OCI-LY1 (cell line): ENCODE data around the gene PDS5B.

Experiments
- H2AFZ ChIP-seq: fragments of 200-600 bp; sonication (generic), shearing (Covaris generic); 2 replicates; pipeline ENCODE4 v1.6.0; 2014; ENCODE audit warnings: antibody characterized with exemption, mild to moderate bottlenecking, low read length
- H3F3A ChIP-seq: fragments of 200-600 bp; sonication (generic), shearing (Covaris generic); 2 replicates; pipeline ENCODE4 v1.6.0; 2014; ENCODE audit warnings: mild to moderate bottlenecking, antibody characterized with exemption, low read length, moderate library complexity; ENCODE audit not compliant: insufficient read depth
- H3K27ac ChIP-seq: fragments of 200-600 bp; sonication (generic); 2 replicates; pipeline ENCODE4 v1.5.1; 2014; ENCODE audit warnings: low read length, mixed run types, mild to moderate bottlenecking, low read depth; ENCODE audit not compliant: poor library complexity, severe bottlenecking
- H3K27me3 ChIP-seq: fragments of 200-600 bp; sonication (generic); 2 replicates; pipeline ENCODE4 v1.6.0; 2014; ENCODE audit warnings: antibody characterized with exemption, mild to moderate bottlenecking, low read length, moderate library complexity; ENCODE audit not compliant: insufficient read depth
- H3K36me3 ChIP-seq: fragments of 200-600 bp; sonication (generic); 2 replicates; pipeline ENCODE4 v1.6.1; 2014; ENCODE audit warnings: mild to moderate bottlenecking, antibody characterized with exemption, low read length, moderate library complexity, mixed read lengths; ENCODE audit not compliant: insufficient read depth
- H3K4me1 ChIP-seq: fragments of 200-600 bp; sonication (generic); 2 replicates; pipeline ENCODE4 v1.5.1; 2014; ENCODE audit warnings: mild to moderate bottlenecking, low read length, moderate library complexity; ENCODE audit not compliant: insufficient read depth, severe bottlenecking
- H3K4me2 ChIP-seq: fragments of 200-600 bp; sonication (generic), shearing (Covaris generic); 2 replicates; pipeline ENCODE4 v1.6.1; 2014; ENCODE audit warnings: low read length
- H3K4me3 ChIP-seq: fragments of 200-600 bp; sonication (generic); 2 replicates; pipeline ENCODE4 v1.5.1; 2014; ENCODE audit warnings: low read length, low read depth, mild to moderate bottlenecking, mixed read lengths; ENCODE audit not compliant: poor library complexity, severe bottlenecking
- H3K79me2 ChIP-seq: fragments of 200-600 bp; shearing (Covaris generic); 2 replicates; pipeline ENCODE4 v1.6.1; 2016; ENCODE audit warnings: mixed run types, low read length, mixed read lengths; ENCODE audit not compliant: insufficient read depth
- H3K9ac ChIP-seq: fragments of 200-600 bp; sonication (generic), shearing (Covaris generic); 2 replicates; pipeline ENCODE4 v1.6.1; 2014; ENCODE audit warnings: mild to moderate bottlenecking, low read length, mixed read lengths
- H3K9me2 ChIP-seq: fragments of 200-600 bp; sonication (generic), shearing (Covaris generic); 2 replicates; pipeline ENCODE4 v1.6.1; 2014; ENCODE audit warnings: low read depth, mild to moderate bottlenecking, low read length, mixed read lengths
- H3K9me3 ChIP-seq: fragments of 200-600 bp; shearing (Covaris generic); 2 replicates; pipeline ENCODE4 v1.6.1; 2014; ENCODE audit warnings: low read length, mixed read lengths
- H4K20me1 ChIP-seq: fragments of 200-600 bp; sonication (generic), shearing (Covaris generic); 2 replicates; pipeline ENCODE4 v1.6.0; 2016; ENCODE audit warnings: mild to moderate bottlenecking, low read length; ENCODE audit not compliant: insufficient read depth
- EZH2 ChIP-seq: fragments of 200-600 bp; sonication (generic), shearing (Covaris generic); IDR thresholded peaks from 2 replicates; pipeline ENCODE4 v1.8.0; 2017; ENCODE audit warnings: borderline replicate concordance, mixed run types, mild to moderate bottlenecking, antibody characterized with exemption, low read length, moderate library complexity, mixed read lengths
- TF ChIP-seq, protein P1 (sequence below): fragments of 200-600 bp; sonication (generic), shearing (Covaris generic); IDR thresholded peaks from 2 replicates; pipeline ENCODE4 v1.5.1; 2017; ENCODE audit warnings: mild to moderate bottlenecking, antibody characterized with exemption, low read length, moderate library complexity, mixed read lengths

PDS5B gene

DNA sequence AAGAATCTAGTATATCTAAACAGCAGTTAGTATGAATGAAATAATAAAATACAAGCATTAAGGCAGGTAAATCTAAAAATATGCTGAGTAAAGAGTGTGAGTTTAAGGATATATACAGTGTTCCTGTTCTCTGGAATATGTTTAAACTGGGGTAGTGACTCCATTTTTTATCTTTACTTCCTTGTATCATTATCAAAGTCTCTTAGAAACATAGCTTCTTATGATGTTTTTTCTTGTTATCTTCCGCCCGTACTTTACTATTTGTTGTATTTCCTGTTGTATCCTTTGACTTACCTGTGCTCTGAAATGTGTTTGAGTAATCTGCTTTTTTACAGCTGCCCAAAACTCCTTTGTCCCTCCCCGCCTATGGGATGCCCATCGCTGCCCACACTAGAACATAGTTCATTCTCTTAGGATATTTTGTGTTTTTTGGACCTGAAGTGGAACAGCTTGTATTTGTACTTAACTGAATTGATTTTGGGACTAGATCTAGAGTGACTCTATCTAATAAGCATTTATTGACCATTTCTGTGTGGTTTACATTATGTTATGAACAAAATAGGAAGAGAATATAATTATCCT, 80.8 kb downstream of the PDS5B start:
- no peak for TF ChIP-seq EZH2
- no peaks in the 10 kb centered on the region for H3K36me3 ChIP-seq
- no peaks in the 10 kb centered on the region for H3K79me2 ChIP-seq
- H3K4me2 ChIP-seq: no peak overlapping the region
- H3K4me3 ChIP-seq: no peak overlapping the region
- no peaks in the 10 kb centered on the region for H3K9me2 ChIP-seq
- H2AFZ ChIP-seq: no peak overlapping the region
- no peak overlapping the region for H3K27ac ChIP-seq
- H3K27me3 ChIP-seq: no peaks in the 10 kb centered on the region
- H4K20me1 ChIP-seq: no peaks in the 10 kb centered on the region
- H3K9me3 ChIP-seq: no peaks in the 10 kb centered on the region
- H3K9ac ChIP-seq: no peak overlapping the region
- no peaks in the 10 kb centered on the region for H3F3A ChIP-seq
- no peaks in the 10 kb centered on the region for H3K4me1 ChIP-seq

DNA sequence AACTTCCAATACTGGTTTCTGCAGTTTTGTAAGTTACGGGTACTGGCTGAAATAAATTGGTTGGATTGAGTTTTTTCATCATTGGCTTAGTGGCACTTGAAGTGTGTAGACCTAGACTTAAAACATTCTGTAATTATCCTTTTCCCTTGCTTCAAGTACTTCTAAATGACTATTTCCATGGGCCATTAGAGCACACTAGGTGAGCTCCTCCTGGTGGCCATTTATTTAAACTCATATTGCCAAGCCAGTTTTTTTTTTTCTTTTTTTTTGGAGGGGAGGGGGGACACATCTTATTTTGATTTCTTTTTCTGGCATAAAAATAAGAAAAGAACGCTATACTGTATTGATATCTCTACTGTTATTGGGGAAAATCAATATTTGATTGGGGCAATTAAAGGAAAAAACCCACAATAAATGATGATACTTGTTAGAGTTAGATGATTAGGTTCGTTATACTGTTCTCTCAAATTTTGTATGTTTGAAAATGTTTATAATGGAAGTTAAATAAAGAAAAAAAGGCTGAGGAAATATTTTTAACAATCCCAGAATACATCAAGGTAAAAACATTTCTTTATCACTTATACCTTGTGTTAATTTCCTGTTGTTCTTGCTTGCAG, 82.9 kb downstream of the PDS5B start:
- H3K4me2 ChIP-seq: no peak overlapping the region
- H3K9ac ChIP-seq: no peak overlapping the region
- no peaks in the 10 kb centered on the region for H3K4me1 ChIP-seq
- H4K20me1 ChIP-seq: no peaks in the 10 kb centered on the region
- no peaks in the 10 kb centered on the region for H3K27me3 ChIP-seq
- no peaks in the 10 kb centered on the region for H3K9me2 ChIP-seq
- no peak for TF ChIP-seq EZH2
- TF ChIP-seq, protein P1, sequence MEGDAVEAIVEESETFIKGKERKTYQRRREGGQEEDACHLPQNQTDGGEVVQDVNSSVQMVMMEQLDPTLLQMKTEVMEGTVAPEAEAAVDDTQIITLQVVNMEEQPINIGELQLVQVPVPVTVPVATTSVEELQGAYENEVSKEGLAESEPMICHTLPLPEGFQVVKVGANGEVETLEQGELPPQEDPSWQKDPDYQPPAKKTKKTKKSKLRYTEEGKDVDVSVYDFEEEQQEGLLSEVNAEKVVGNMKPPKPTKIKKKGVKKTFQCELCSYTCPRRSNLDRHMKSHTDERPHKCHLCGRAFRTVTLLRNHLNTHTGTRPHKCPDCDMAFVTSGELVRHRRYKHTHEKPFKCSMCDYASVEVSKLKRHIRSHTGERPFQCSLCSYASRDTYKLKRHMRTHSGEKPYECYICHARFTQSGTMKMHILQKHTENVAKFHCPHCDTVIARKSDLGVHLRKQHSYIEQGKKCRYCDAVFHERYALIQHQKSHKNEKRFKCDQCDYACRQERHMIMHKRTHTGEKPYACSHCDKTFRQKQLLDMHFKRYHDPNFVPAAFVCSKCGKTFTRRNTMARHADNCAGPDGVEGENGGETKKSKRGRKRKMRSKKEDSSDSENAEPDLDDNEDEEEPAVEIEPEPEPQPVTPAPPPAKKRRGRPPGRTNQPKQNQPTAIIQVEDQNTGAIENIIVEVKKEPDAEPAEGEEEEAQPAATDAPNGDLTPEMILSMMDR: peak; percentile 58
- no peaks in the 10 kb centered on the region for H3F3A ChIP-seq
- no peaks in the 10 kb centered on the region for H3K79me2 ChIP-seq
- no peak overlapping the region for H2AFZ ChIP-seq
- H3K36me3 ChIP-seq: peaks cover 2% of the 10 kb centered on the region; the same call in 1 of the 2 replicates
- H3K9me3 ChIP-seq: no peaks in the 10 kb centered on the region
- no peak overlapping the region for H3K4me3 ChIP-seq
- H3K27ac ChIP-seq: no peak overlapping the region

DNA sequence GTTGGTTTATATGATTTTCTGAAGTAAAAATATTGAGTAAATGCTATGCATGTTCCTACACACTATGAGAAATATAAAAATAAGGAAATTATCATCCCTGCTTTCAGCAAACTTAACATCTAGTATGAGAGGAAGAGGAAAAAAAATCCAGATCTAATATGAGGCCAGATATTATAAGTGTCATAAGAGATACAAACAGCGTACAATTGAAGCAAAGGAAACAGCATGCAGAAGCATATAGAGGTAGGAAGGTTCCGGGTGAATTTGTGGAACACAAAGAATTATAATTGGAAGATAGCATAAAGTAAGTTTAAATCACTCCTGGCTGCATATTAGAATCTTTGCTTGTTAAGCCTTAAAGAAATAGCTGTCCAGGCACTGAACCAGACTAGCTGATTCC, 88.3 kb downstream of the PDS5B start:
- TF ChIP-seq EZH2: no peak
- TF ChIP-seq, protein P1: no peak
- Histone ChIP-seq H3K36me3 (peaks cover 14% of the 10 kb centered on the region), H3K27me3 (no peaks in the 10 kb centered on the region), H3K9me2 (no peaks in the 10 kb centered on the region), H4K20me1 (no peaks in the 10 kb centered on the region), H3K79me2 (no peaks in the 10 kb centered on the region), H3K9me3 (no peaks in the 10 kb centered on the region), H3F3A (no peaks in the 10 kb centered on the region), H3K4me3 (no peak overlapping the region), H3K9ac (no peak overlapping the region), H3K4me2 (no peak overlapping the region), H2AFZ (no peak overlapping the region), H3K27ac (no peak overlapping the region), H3K4me1 (no peaks in the 10 kb centered on the region)

DNA sequence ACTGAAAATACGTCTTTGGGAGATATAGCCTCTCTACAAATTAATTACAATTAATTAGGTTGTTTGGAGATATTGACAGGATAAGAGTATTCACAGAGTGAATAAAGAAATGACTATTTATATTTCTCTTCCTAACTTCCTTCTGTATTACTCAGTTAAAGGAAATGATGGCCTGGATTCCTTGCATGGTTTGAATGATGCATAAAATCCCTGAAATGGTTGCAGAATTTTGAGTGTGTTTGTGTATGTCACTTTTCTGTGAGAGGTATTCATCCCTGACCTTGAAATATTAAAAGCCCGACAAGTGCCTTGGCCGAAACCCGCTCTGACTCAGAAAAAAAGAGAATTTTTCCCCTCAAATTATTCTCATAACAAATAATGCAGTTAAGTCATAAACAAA, 90.0 kb downstream of the PDS5B start:
- Histone ChIP-seq H3F3A (no peaks in the 10 kb centered on the region), H4K20me1 (no peaks in the 10 kb centered on the region), H3K4me2 (no peak overlapping the region), H2AFZ (no peak overlapping the region), H3K36me3 (peaks cover 23% of the 10 kb centered on the region), H3K79me2 (no peaks in the 10 kb centered on the region), H3K9me3 (no peaks in the 10 kb centered on the region), H3K9ac (no peak overlapping the region), H3K27ac (no peak overlapping the region), H3K4me3 (no peak overlapping the region), H3K9me2 (no peaks in the 10 kb centered on the region), H3K4me1 (no peaks in the 10 kb centered on the region), H3K27me3 (no peaks in the 10 kb centered on the region)
- no peak for TF ChIP-seq EZH2
- TF ChIP-seq, protein P1: no peak
